ENCODE results near the gene EGFL8.

EGFL8 gene

GRCh38 chr6:32146687-32147086, 17.7 kb upstream of the EGFL8 start:
- DNase-seq (ENCODE audit: low spot score) = no peak

GRCh38 chr6:32147401-32148132, 16.8 kb upstream of the EGFL8 start:
- no peak for DNase-seq (ENCODE audit: low spot score)

GRCh38 chr6:32148289-32149091, 15.9 kb upstream of the EGFL8 start:
- no peak for DNase-seq (ENCODE audit: low spot score)

GRCh38 chr6:32149092-32149755, 15.2 kb upstream of the EGFL8 start:
- DNase-seq (ENCODE audit: low spot score) = no peak

GRCh38 chr6:32149932-32150870, 14.2 kb upstream of the EGFL8 start:
- no peak for DNase-seq (ENCODE audit: low spot score)

- no peak for DNase-seq (ENCODE audit: low spot score)
Measured at GRCh38 chr6:32151181-32151862, 13.1 kb upstream of the EGFL8 start.

GRCh38 chr6:32151863-32152768, 12.3 kb upstream of the EGFL8 start, which contains the start of gene PRRT1:
Gene PRRT1 (minus strand): TSS chr6:32151939. CDS start chr6:32151827, 112 bp downstream.
- DNase-seq (ENCODE audit: low spot score) = peak; percentile 44

GRCh38 chr6:32152769-32153563, 11.4 kb upstream of the EGFL8 start:
- DNase-seq (ENCODE audit: low spot score) = no peak

GRCh38 chr6:32153564-32154513, 10.6 kb upstream of the EGFL8 start, which contains the start of gene PPT2:
Gene PPT2 (plus strand): TSS chr6:32154141. CDS start chr6:32154595, 454 bp downstream.
- DNase-seq (ENCODE audit: low spot score) = peak; percentile 89

GRCh38 chr6:32154514-32155161, 9.8 kb upstream of the EGFL8 start:
- DNase-seq (ENCODE audit: low spot score) = peak; percentile 75

- no peak for DNase-seq (ENCODE audit: low spot score)
Measured at GRCh38 chr6:32156891-32157290, 7.5 kb upstream of the EGFL8 start.

- no peak for DNase-seq (ENCODE audit: low spot score)
Measured at GRCh38 chr6:32158052-32158451, 6.3 kb upstream of the EGFL8 start.

GRCh38 chr6:32163559-32164258, 686 bp upstream of the EGFL8 start:
- DNase-seq (ENCODE audit: low spot score) = no peak

- DNase-seq (ENCODE audit: low spot score) = no peak
Measured at GRCh38 chr6:32166411-32167061, 2.1 kb downstream of the EGFL8 start.

- no peak for DNase-seq (ENCODE audit: low spot score)
Measured at GRCh38 chr6:32167154-32167760, 2.9 kb downstream of the EGFL8 start.

Data from AG08395 (cell line).